C1 segment of cervical spinal cord (tissue), 14 donors: ENCODE results near the gene FCRL5.
A peak's percentile ranks its signal among the peaks of the same experiment; 100 is the strongest.
"Not testable (repeated sequence)": the region's sequence is repeated elsewhere in the genome, so short reads cannot be mapped to it uniquely, and the experiment has no call there.

Source experiments
- DNase-seq, 14 donors: peaks; one replicate each; lab custom pipeline; 2025; lab: John Stamatoyannopoulos, UW

The FCRL5 gene

DNA sequence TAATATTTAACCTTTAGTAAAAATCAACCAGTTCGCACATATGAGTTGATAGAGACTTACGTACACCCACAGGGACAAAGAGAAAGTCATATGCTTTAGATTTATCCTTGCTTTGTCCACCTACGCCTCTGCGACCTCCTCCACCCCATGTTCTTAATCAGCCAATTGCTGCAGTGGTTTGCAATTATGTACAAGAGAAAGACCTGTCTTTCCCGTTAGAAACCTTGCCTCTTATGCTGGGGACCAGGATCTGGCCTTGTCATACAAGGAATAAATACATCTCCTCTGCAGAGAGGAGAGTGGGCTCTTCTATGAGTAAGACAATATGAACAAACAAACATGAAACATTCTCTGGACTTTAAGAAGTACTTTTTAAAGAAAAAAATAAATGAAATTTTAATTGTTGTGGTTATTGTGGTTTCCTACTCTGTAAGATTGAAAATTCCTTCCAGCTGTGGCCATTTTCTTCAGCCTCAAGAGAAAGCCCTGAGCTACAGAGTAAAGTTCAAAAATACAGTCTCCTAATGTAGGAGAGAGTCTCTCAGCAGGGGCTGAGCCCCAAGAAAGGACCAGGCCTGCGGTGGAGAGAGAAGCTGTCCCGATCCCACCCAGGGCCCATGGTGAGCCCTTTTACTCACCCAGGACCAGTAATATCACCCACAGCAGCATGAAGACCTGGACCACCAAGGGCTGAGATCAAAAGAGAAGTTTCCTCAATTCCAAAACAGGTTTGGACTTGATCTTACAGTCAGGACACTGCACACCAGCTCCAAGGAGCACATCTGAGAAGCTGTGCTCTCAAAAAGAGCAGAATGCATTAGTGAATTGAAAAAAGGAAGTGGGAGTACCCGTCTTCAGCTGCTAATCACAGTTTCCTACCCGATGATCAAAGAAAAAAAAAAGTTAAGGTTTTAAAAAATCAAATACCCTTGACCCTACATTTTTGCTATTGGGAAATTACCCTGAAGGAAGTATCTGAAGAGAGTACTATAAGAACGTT lies at the start of gene FCRL5:
Gene FCRL5 (minus strand): TSS at position 822 of the 1,000 bp plus-strand sequence. CDS start 153 bp downstream, at position 669.
- no peak for DNase-seq

DNA sequence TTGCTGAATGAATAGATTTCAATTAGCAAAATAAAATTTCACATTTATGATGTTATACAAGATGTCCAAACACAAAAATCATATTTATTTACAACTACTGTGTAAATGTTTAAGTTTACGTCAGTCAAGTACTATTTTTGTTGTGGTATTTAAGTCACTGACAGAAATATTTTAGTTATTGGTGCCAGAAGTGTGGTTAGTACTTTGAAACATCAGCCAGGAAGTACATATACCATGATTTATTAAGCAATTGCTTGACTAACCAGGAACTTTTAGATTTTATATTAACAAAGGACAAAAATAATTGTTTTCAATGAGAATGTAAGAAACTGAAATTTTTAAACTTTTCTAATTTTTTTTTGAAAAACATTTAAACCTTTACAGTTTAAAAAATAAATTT lies 47.9 kb upstream of the FCRL5 start:
- DNase-seq, result no peak

DNA sequence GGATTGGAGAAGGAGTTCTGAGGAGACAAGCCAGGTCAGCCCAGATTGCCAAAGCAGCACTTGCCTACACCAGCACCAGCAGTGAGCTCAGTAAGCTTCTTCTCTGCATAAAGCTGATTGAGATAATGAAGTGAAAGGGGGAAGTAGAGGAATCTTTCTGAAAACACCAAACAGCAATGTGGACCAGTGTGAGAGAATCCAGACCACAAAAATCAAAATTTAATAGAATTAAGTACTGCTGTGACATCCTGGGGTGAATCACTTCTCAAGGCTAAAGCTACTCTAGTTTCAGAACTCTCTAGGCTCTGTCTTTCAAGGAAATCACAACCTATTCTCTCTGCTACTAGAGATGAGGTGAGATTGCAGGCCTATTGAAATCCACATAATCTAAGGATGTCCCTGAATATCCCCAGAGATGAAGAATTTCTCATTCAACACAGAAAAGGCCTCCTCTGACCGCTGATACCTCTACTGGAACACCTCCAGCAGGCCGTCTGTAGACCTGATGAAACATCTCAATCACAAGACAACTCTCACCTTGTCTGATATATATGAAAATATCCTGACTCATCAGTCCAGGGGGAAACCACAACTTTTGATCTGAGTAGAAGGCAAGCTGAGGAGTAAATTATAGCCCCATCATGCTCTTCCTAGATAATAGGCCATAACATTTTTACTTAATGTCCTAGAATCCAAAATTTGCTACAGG lies 45.8 kb upstream of the FCRL5 start, which contains the start of gene FCRL4:
Gene FCRL4 (minus strand): TSS at position 127 of the 709 bp plus-strand sequence. CDS start 141 bp downstream, outside the sequence.
- no peak for DNase-seq

DNA sequence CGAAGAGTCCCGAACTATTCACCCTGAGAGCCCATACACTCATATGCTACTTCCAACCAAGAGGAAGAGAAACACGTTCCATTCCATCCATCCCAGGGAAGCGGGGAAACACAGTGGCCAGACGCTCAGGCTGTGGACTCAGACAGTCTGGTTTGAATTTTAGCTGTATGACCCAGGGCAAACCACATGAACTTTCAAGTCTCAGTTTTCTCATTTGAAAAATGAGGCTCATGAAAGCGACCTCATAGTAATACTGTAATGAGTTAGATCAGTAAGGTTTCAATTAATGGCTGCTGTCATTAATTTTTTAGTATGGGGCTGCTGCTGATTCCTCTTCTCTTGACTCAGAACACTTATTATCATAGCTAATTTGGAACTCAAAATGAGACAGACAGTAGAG lies 44.1 kb upstream of the FCRL5 start:
- no peak for DNase-seq

DNA sequence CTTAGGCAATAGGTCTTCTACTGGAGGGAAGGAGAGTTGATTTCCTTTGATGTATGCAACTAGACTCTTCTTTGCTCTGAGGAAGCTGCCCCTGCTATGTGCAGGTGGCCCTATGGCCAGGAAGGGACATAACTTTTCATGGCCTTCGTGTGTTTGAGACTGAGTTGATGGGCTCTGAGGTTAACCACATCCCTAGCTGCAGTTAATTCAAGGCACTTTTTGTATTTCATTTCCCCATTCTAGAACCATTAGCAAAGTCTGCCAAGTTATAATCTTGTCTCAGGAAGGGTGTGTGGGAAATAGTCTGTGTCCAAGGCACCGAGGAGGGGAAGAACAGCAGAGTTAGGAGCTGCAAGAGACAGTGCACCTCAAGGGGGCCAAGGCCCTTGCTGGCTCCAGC lies 43.0 kb upstream of the FCRL5 start:
- DNase-seq, result no peak

DNA sequence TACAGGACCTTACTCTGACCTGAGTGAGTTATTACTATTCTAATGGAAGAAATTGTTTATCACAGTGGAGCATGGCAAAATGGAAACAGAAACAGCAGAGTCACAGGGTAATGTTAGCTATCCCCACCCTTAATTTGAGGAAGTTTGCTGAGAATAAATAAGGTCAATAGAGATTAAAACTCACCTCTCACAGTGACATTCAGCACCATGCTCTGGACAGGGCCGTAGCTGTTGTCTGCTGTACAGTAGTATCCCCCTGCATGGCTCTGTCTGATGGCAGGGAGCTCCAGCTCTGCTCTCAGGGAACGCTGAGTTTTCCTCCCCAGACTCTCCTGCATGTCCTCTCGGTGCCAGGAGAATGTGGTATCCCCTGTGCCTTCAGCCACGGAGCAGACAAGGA lies 33.7 kb upstream of the FCRL5 start:
- no peak for DNase-seq

DNA sequence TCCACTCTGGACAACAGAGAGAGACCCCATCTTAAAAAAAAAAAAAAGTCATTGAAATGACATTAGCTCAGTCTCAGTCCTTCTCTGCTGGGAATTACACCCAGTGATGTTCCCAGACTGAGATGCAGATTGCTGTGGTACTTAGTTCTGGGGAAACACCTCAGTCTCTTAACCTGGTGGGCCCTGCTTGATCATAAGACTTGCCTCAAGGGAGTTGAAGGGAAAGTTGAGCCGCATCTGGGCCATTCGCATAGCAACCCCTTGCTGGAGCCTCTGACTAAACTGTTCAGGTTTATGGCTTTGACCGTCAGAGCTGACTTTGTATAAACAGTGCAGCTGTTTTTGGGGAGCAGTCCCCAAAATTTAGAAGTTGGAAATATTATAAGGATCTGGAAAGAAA lies 32.2 kb upstream of the FCRL5 start:
- no peak for DNase-seq

DNA sequence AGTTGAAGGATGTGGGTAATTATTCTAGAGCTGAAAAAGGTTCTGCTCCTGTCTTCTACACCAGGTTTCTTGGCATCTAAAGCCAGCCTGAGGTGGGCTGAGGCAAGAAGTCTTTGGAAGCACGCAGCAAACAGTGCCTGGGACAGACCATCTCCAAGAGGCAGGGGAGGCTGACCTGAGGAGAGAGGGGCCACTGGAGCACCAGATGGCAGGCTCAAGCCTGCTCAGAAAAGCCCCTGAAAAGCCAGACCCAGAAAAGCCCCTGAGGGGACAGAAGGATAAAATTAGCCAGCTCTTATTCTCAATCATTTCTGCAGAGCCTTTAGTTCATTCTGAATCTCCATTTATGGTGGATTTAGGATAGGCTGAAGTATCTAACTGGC lies 28.5 kb upstream of the FCRL5 start:
- DNase-seq, result no peak

DNA sequence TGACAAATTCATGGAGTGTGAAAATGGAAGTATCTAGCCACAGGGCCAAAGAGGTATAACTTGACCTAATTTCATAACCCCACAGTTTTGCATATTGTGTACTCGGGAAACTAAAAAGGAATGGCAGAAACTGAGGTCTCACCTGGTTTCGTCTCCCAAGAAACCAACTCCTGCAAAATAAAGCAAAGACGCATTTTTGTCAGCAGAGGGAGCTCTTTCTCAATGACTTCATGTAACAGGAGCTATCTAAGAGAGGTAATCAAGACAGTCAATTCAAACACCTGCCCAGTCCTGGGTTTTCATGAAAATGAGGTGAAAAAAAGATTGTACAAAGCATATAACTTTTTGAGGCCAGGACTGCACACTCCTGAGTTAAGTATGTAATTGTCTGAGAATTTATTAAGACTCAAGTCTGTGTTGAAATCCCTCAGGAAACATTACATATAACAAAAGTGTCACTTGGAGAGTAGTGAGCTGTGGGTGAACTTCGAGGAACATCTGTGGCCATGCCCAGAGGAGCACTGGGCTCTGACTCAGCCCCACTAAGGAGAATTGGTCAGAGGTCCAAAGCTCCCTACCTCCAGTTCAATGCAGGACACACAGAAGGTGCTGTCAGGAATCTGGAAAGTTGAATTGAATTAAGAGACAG lies 28.0 kb upstream of the FCRL5 start:
- DNase-seq, result peak in 3 of 14 donors; percentile 1 to 5 (median 3)

DNA sequence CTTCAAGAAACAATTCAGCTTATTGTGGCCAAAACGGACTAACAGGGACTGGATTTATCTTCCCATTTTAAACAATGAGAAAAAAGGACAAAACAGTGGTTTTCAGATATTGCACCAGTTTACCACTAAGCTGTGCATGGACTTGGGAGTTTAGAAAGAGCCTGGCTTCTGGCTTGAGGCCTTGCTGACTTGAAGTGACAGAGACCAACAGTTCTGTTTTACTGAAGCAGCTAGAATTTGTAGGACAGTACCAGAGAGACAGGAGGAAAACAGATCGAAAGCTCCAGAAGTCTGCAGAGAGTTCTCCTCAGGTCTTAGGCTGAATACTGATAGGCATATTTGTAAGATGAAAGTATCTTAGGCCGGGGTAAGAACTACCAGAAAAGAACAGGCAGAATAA lies 25.1 kb upstream of the FCRL5 start:
- DNase-seq, result no peak

DNA sequence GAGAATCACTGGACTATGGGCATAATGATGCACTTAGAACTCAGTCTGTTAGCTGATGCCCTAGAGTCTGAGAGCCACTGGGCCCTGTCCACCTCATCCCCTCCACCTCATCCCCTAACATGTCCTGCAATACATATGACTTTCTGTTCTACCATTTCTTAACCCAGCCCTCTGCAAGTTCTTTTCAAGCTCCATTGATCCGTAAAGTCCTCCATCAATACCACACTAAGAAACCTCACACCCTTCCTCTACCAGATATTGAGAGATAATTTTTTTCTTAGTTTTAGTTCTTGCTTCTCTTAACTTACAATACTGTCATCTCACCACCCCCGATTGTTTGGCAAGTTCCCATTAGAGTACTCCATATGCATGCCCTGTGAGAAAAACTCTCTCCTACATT lies 23.4 kb upstream of the FCRL5 start:
- DNase-seq, result no peak

DNA sequence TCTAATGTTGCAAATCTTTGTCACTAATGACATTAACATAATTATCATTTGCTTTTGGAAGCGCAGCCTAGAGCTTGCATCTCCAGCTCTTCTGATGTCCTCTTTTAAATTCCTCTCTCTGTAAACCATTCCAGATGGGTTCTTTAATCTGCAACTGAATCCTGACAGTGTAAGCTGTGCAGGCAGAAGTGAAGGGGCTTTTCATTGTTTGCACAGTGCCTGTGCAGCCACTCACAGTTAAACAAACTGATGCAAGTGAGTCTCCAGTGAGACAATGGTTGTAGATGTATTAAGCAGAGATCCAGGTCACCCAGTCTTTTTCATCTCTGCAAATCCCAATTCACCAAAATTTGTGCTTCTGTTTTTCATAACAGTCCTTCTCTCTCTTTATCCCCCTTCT lies 22.5 kb upstream of the FCRL5 start:
- no peak for DNase-seq

DNA sequence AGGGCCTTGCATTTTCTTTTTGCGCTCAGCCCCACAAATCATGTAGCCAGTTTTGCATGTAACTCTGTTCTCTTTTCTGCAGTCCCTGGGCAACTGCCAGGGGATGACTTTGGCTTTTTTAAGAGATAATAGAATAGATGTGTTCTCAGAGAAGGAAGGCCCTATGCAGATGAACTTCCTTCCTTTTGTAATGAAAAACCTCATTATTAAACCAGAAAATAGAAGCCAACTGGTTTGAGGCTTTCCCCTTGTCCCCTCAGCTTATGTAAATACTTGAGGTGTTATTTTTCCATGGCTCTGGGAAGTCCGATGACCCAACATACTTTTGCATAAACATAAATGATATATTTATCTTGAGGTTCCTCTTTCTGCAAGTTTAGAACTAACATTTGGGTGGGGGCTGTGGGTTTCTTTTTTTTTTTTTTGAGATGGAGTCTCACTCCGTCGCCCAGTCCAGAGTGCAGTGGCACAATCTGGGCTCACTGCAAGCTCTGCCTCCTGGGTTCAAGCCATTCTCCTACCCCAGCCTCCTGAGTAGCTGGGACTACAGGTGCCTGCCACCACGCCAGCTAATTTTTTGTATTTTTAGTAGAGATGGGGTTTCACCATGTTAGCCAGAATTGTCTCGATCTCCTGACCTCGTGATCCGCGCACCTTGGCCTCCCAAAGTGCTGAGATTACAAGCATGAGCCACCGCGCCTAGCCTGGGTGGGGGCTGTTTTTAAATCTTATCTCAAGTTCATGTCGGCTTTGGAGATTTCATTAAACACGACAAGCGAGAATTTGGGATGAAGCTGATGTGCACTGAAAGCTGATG lies 14.4 kb upstream of the FCRL5 start:
- DNase-seq, result no peak

DNA sequence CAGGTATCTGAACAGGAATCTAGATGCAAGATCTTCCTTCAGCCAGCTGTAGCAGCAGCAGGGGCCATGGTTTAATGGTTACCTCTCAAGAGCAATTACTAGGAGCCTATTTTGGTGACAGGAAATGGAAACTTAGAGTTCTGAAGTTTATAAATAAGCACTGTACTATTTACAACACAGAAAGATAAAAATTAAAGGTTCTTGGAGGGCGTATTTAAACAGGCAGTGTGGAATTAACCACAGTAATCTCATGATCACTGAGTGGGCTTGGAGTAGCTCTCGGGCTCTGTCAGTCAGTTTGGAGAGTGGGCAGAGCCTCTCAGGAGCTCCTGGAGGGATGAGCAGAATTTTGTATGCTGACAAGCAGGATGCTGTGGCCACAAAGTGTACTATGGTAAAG lies 10.2 kb upstream of the FCRL5 start:
- DNase-seq, result no peak

DNA sequence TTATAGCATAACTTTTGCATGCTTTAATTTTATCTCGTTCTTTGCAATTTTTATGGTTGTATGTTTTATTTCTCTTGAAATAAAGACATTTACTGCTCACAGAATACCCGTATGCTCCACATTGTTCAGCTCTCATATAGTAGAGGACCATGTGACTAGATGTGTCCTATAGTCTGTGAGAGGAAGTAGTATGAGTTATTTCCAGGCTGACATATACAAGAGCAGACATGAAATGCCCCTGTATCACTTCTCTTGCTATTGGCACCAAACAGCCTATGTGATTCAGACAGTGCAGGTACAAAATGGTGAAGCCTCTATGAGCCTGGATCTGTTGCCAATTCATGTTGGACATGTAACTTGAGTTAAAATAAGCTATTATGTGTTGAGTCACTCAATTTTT lies 5.8 kb upstream of the FCRL5 start:
- DNase-seq, result no peak

DNA sequence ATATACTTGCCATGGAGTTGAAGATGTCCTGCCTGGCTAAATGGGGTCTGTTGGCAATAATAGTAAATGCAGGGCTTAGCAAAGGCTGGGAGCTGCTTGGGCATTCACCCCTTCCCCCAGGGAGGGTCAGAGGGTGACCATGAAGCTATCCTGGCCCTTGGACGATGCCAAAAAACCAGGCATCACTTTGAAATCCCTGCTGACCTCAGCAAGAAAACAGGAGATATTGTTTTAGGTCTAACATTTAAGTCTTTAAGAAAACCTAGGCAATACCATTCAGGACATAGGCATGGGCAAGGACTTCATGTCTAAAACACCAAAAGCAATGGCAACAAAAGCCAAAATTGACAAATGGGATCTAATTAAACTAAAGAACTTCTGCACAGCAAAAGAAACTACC lies 4.2 kb downstream of the FCRL5 start:
- DNase-seq, result not testable (repeated sequence)

DNA sequence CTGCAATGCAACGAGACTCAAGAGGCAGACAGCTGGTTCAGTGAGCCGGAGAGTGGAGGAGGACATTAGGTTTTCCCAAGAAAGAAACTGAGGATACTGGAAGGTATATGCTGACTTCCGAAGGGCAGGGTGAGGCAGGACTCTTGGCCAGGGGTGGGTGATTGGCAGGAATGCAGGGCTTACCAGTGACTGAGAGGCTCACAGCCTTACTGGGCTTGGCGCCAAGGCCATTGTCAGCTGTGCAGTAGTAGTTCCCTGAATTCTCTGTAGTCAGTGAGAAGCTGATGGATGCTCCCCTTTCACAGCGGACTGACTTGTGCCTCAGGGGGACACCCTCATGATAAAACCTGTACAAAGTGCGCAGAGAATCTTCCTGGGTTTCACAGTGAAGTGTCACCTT lies 9.6 kb downstream of the FCRL5 start:
- peak in 6 of 14 donors; percentile 2 to 32 (median 8) for DNase-seq

DNA sequence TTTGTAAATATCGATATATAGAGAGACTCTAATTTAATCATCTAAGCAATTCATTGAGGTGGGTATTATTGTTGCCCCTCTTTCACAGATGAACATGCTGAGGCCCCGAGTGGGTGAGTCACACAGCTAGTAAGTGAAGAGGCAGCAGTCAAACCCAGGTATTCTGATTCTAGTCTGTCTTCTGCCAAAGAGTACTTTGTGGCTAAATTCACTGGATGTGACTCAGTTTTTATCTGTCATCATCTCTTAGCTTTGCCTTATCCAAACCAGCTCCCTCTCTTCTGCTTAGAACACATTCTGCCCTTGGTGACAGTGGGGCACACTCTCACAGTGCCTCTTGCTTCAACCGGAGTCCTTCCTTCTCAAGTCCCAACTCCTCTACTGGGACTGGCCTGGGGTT lies 11.5 kb downstream of the FCRL5 start:
- DNase-seq, result no peak

DNA sequence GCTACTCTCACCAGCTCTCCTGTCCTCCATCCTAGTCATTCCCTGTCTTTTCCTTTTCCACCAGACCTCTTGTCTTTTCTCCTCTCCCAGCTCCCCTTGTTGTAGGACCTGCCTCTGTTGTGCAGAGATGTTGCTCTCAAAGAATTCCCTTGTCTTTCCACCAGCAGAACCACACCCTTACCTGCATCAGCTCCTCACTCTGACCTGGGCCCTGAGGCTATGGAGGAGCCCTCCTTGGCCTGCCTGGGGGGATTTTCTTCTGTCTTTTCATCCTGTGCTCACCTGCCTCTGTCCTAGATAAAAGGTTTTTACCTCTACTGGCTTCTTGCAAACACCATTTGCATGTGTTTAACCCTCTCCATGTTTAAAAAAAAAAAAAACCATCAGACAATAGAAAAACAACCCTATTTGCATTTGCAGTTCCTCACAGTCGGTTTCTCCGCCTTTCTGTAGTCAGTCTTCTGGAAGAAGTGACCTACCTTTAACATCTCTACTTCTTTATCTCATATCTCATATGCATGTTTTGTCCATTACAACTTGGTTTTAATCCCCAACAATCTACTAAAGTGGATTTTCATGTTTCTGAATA lies 12.1 kb downstream of the FCRL5 start:
- no peak for DNase-seq

DNA sequence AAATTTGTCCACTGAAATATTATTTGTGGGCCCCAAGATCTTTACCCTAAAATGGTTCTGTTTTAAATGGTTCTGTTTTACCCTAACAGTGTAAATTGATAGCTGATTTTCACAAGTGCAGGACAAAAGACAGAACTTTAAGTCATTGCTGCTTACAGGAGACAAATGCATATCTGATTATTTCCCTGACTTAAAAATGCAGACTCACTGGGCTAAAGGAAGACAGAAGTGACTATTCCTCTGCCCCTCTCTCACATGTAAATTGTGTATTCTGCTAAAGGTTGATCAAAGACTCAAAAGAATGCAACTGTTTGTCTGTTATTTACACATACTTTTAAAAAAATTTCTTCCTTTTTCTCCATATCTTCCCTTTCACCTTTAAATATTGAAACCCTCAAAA lies 12.7 kb downstream of the FCRL5 start:
- no peak for DNase-seq

DNA sequence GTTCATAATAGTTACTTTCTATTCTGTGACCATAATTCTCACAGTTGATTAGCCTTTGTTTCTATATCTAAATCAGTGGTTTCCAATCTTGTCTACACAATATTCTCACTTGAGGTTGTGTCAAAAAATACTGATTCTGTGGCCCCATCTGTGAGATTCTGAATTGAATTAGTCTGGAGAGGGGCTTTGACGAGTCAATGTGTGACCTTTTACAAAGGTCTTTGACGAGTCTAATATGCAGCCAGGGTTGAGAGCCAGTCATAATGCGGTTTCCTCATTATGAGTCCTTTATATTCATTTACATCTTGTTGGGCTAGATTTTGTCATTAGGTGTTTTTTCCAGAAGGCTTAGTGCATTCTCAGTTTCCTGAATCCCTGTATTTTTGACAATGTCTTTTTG lies 19.7 kb downstream of the FCRL5 start:
- DNase-seq, result no peak
